GM12865 (cell line): ENCODE data around the gene SLC16A12.

ENCODE experiments used
- DNase-seq: peaks from one replicate; pipeline ENCODE4 v3.0.0; 2010; ENCODE audit warnings: low read depth
- H3K4me3 ChIP-seq: 2 replicates; pipeline ENCODE4 v1.5.1; 2011; ENCODE audit warnings: mild to moderate bottlenecking, low read depth, low read length, control low read depth
- CTCF ChIP-seq: IDR thresholded peaks from 2 replicates; pipeline ENCODE4 v1.5.1; 2011; ENCODE audit warnings: low read length, control low read depth, low read depth, inconsistent platforms; ENCODE audit not compliant: insufficient read depth; ENCODE audit errors: missing control alignments

Gene SLC16A12

GRCh38 chr10:89384474-89385340, 150.7 kb downstream of the SLC16A12 start:
- DNase-seq = no peak
- no peak for TF ChIP-seq CTCF
- H3K4me3 ChIP-seq = no peak overlapping the region

DNA sequence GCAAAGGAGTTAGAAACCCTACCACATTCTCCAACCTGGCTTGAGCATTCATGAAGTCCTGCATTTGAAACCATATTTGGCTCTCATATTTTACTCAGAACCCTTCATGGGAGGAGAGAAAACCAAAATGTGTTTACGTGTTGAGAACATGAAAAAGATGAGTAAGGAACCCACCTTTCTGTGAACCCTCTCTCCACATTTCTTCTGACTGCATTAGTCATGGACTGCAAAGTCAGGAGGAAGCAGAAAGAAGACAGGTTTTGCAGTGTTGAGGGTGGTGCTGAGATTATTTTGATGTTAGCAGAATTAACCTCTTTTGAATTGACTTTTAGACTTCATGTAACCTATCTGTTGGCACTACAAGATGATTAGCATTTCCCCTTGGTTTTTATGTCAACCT, 152.6 kb downstream of the SLC16A12 start:
- TF ChIP-seq CTCF = no peak
- DNase-seq = no peak
- H3K4me3 ChIP-seq = no peak overlapping the region
